K562 treated with DMSO at 1 percent for 4 hours (cell line): ENCODE results near the gene MAP3K10. TPM values are rescaled to one million over a fixed set of nuclear protein-coding genes. Genes with fewer than 3 reads are reported as not detected.

Source experiments
- total RNA-seq: library from RNA; unstranded; fragments of 300-600 nt; gene quantifications from 2 replicates; pipeline ENCODE4 v1.2.3, GENCODE V29; 2022; ENCODE audit not compliant: insufficient read depth

MAP3K10 gene
- total RNA-seq: 11.2 and 12.8 TPM in 2 replicates

DNA sequence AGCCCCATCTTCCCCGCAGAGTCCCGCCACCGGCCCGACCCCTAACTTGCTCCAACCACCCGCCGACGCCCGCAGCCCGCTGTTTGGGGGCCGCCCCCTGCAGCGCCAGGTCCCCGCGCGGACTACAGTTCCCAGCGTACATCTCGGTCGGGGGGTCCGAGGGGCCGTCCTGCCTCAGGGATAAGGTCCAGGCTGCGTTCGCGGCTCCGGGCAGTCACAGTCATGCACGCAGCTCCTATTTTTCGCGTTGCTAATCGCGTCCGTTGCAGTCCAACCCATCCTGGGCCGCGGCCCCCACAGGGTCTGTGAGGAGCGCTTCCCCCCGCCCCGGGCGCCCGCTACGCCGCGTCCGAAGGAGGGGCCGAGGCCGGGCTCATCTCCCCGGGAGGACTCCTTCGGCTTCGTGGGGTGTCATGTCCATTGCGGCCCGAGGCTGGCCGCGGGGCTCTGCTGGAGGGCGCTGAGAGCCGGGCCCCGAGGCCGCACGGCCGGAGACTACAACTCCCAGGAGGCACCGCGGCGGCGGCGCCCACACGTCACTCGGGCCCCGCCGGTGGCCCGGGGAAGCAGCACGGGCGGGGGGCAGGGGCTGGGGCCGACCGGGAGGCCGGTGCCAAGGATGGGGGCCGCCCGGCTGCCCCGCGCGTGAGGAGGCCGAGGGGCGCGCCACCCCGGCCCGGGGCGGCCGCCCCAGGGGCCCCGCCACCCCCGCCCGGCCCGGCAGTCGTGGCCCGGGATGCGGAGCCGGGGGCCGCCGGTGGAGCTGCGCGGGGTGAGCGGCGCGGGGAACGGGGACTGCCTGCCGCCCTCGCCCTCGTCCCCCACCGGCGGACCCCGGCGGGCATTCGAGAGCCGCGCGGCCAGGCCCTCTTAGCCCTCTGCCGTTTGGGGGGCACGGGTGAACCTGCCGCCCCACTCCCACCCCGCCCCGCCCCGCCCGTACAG, at the start of gene MAP3K10:
TSS of gene MAP3K10 (plus strand) at position 536 of the 945 bp plus-strand sequence. CDS start 606 bp downstream, outside the sequence.

DNA sequence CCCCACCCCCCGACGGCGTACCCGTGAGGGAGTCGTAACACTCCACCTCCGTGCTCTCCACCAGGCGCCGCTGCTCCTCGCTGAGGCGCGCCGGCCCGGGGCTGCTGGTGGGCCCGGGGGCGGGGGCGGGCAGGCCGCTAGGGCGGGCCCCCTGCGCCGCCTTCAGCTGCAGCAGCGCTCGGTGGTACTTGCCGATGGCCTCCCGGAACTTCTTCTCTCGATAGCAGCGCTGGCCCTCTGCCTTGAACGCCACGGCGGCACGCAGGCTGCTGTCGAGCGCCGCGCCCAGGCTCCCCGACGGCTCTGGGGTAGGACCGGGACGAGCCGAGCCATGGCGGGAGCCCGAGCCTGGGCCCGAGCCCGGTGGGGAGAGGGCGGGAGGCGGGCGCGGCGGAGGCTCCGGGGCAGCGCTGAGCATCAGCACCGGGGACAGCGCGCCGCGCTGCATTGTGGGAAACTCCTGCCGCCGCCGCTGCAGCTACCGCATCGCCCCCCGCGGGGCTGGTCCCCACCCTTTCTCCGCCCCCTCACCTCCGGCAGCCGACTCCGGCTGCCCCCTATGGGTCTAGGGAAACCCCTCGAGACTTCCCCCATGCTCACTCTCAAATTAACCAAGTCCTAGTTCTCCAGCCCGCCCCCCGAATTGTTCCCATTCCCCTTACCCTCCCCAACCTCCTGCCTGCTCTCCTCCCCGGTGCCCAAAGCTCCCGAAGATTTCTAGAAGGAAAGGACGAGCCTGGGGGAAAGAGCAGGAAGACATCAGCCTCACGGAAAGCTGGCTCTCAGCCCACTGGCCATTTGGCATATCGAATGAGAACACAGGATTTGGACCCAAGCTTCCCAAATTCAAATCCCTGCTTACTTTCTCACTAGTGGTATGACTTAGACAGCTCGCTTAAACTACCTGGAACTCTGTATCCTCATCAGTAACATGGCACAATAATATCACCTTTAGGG, 27.0 kb downstream of the MAP3K10 start, which contains the start of gene TTC9B:
TSS of gene TTC9B (minus strand) at position 451 of the 957 bp plus-strand sequence. CDS start at position 448, 3 bp downstream.

Other genes with a start within 250 kb of the MAP3K10 start
- 172 and 181 TPM in 2 replicates for gene PSMC4, start 220.3 kb upstream of the MAP3K10 start, total RNA-seq
- gene ZNF546, start 194.4 kb upstream of the MAP3K10 start, total RNA-seq: 0.53 and 0.58 TPM in 2 replicates
- 3.5 and 5.3 TPM in 2 replicates for gene ZNF780B, start 135.2 kb upstream of the MAP3K10 start, total RNA-seq
- gene ZNF780A, start 100.5 kb upstream of the MAP3K10 start, total RNA-seq: 3.5 and 12.2 TPM in 2 replicates
- not detected in 2 replicates for gene TTC9B, start 27.0 kb downstream of the MAP3K10 start, total RNA-seq
- gene CCNP, start 35.3 kb downstream of the MAP3K10 start, total RNA-seq: 1.3 and 5.6 TPM in 2 replicates
- gene AKT2, start 93.9 kb downstream of the MAP3K10 start, total RNA-seq: 36.2 and 51.9 TPM in 2 replicates
- 8.1 and 9.8 TPM in 2 replicates for gene C19orf47, start 157.0 kb downstream of the MAP3K10 start, total RNA-seq
- gene PLD3, start 157.3 kb downstream of the MAP3K10 start, total RNA-seq: 756 and 773 TPM in 2 replicates
- gene HIPK4, start 198.8 kb downstream of the MAP3K10 start, total RNA-seq: 0.24 TPM in 1 of 2 replicates, not detected in the other
- gene PRX, start 222.0 kb downstream of the MAP3K10 start, total RNA-seq: 4.9 and 5.4 TPM in 2 replicates
- gene SERTAD1, start 234.6 kb downstream of the MAP3K10 start, total RNA-seq: 49.5 and 51.2 TPM in 2 replicates